ENCODE measurements around the gene TM2D3. TPM values are rescaled to one million over a fixed set of nuclear protein-coding genes. Genes with fewer than 3 reads are reported as not detected.
A peak's percentile ranks its signal among the peaks of the same experiment; 100 is the strongest.

The TM2D3 gene
- total RNA-seq, 1 experiment from 2014 or later = 23.1 TPM

DNA sequence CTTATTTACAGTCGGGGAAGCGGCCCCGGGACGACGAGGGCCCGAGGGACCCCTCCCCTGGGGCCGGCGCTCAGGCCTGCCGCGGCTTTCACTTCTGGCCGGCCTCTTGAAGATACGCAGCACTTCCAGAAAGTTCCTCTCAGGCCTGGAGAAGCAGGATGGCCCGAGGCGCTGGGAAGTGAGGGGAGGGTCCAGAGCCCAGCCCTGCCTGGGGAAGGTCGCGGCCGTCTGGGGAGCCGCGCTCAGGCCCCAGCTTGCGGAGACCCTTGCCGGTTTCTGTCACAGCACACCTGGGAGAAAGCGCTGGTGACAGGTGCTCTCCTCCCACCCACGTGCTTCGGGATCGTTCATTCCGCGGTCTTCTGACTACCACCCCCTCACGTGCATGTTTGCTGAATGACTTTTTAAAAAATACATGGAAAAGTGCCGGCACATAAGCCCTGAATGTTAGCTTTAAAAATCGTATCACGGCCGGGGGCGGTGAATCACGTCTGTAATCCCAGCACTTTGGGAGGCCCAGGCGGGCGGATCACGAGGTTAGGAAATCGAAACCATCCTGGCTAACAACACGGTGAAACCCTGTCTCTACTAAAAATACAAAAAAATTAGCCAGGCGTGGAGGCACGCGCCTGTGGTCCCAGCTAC is 727 bp upstream of the TM2D3 start:
- CTCF ChIA-PET = interaction anchor here (0.5 to 1.3 kb wide), 3 partner anchors 11 to 332 kb away, joined by 3 to 5 read pairs (median 4); no protein-coding TSS in a partner anchor

More for the DNA sequence above, 727 bp upstream of the TM2D3 start:
- Mint-ChIP-seq H3K27me3 (ENCODE audit: low read depth) (no peaks in the 10 kb centered on the region), H3K36me3 (peaks cover 9% of the 10 kb centered on the region), H3K27ac (no peak overlapping the region), H3K4me1 (peaks cover 11% of the 10 kb centered on the region), H3K4me3 (peak overlapping the region; percentile 91), H3K9me3 (no peaks in the 10 kb centered on the region)
- no peak for TF ChIP-seq MXD4 (CRISPR knock-in tag; IDR thresholded peaks at IDR 0.05; ENCODE audit: borderline replicate concordance)
- no peak for TF ChIP-seq ETV6 (CRISPR knock-in tag; IDR thresholded peaks at IDR 0.05)
- TF ChIP-seq, protein P1, sequence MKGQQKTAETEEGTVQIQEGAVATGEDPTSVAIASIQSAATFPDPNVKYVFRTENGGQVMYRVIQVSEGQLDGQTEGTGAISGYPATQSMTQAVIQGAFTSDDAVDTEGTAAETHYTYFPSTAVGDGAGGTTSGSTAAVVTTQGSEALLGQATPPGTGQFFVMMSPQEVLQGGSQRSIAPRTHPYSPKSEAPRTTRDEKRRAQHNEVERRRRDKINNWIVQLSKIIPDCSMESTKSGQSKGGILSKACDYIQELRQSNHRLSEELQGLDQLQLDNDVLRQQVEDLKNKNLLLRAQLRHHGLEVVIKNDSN (CRISPR knock-in tag; IDR thresholded peaks at IDR 0.05) = 0 out of 2 replicates have a peak, but pooled peaks have one; percentile 0
- TF ChIP-seq NFATC4 (CRISPR knock-in tag; IDR thresholded peaks at IDR 0.05) = no peak
- TF ChIP-seq NR1H2 (CRISPR knock-in tag; IDR thresholded peaks at IDR 0.05) = no peak
- TF ChIP-seq HMGA2 (CRISPR knock-in tag; IDR thresholded peaks at IDR 0.05) = no peak
- no peak for TF ChIP-seq EMX1 (CRISPR knock-in tag; IDR thresholded peaks at IDR 0.05)
- TF ChIP-seq, protein P2, sequence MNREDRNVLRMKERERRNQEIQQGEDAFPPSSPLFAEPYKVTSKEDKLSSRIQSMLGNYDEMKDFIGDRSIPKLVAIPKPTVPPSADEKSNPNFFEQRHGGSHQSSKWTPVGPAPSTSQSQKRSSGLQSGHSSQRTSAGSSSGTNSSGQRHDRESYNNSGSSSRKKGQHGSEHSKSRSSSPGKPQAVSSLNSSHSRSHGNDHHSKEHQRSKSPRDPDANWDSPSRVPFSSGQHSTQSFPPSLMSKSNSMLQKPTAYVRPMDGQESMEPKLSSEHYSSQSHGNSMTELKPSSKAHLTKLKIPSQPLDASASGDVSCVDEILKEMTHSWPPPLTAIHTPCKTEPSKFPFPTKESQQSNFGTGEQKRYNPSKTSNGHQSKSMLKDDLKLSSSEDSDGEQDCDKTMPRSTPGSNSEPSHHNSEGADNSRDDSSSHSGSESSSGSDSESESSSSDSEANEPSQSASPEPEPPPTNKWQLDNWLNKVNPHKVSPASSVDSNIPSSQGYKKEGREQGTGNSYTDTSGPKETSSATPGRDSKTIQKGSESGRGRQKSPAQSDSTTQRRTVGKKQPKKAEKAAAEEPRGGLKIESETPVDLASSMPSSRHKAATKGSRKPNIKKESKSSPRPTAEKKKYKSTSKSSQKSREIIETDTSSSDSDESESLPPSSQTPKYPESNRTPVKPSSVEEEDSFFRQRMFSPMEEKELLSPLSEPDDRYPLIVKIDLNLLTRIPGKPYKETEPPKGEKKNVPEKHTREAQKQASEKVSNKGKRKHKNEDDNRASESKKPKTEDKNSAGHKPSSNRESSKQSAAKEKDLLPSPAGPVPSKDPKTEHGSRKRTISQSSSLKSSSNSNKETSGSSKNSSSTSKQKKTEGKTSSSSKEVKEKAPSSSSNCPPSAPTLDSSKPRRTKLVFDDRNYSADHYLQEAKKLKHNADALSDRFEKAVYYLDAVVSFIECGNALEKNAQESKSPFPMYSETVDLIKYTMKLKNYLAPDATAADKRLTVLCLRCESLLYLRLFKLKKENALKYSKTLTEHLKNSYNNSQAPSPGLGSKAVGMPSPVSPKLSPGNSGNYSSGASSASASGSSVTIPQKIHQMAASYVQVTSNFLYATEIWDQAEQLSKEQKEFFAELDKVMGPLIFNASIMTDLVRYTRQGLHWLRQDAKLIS (CRISPR knock-in tag; IDR thresholded peaks at IDR 0.05; ENCODE audit: borderline replicate concordance) = no peak
- TF ChIP-seq, protein P3, sequence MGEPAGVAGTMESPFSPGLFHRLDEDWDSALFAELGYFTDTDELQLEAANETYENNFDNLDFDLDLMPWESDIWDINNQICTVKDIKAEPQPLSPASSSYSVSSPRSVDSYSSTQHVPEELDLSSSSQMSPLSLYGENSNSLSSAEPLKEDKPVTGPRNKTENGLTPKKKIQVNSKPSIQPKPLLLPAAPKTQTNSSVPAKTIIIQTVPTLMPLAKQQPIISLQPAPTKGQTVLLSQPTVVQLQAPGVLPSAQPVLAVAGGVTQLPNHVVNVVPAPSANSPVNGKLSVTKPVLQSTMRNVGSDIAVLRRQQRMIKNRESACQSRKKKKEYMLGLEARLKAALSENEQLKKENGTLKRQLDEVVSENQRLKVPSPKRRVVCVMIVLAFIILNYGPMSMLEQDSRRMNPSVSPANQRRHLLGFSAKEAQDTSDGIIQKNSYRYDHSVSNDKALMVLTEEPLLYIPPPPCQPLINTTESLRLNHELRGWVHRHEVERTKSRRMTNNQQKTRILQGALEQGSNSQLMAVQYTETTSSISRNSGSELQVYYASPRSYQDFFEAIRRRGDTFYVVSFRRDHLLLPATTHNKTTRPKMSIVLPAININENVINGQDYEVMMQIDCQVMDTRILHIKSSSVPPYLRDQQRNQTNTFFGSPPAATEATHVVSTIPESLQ (CRISPR knock-in tag; IDR thresholded peaks at IDR 0.05) = no peak
- no peak for TF ChIP-seq ZNF219 (CRISPR knock-in tag; IDR thresholded peaks at IDR 0.05; ENCODE audit: borderline replicate concordance)
- TF ChIP-seq, protein P4, sequence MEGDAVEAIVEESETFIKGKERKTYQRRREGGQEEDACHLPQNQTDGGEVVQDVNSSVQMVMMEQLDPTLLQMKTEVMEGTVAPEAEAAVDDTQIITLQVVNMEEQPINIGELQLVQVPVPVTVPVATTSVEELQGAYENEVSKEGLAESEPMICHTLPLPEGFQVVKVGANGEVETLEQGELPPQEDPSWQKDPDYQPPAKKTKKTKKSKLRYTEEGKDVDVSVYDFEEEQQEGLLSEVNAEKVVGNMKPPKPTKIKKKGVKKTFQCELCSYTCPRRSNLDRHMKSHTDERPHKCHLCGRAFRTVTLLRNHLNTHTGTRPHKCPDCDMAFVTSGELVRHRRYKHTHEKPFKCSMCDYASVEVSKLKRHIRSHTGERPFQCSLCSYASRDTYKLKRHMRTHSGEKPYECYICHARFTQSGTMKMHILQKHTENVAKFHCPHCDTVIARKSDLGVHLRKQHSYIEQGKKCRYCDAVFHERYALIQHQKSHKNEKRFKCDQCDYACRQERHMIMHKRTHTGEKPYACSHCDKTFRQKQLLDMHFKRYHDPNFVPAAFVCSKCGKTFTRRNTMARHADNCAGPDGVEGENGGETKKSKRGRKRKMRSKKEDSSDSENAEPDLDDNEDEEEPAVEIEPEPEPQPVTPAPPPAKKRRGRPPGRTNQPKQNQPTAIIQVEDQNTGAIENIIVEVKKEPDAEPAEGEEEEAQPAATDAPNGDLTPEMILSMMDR (IDR thresholded peaks at IDR 0.05) = no peak
- TF ChIP-seq, protein P5, sequence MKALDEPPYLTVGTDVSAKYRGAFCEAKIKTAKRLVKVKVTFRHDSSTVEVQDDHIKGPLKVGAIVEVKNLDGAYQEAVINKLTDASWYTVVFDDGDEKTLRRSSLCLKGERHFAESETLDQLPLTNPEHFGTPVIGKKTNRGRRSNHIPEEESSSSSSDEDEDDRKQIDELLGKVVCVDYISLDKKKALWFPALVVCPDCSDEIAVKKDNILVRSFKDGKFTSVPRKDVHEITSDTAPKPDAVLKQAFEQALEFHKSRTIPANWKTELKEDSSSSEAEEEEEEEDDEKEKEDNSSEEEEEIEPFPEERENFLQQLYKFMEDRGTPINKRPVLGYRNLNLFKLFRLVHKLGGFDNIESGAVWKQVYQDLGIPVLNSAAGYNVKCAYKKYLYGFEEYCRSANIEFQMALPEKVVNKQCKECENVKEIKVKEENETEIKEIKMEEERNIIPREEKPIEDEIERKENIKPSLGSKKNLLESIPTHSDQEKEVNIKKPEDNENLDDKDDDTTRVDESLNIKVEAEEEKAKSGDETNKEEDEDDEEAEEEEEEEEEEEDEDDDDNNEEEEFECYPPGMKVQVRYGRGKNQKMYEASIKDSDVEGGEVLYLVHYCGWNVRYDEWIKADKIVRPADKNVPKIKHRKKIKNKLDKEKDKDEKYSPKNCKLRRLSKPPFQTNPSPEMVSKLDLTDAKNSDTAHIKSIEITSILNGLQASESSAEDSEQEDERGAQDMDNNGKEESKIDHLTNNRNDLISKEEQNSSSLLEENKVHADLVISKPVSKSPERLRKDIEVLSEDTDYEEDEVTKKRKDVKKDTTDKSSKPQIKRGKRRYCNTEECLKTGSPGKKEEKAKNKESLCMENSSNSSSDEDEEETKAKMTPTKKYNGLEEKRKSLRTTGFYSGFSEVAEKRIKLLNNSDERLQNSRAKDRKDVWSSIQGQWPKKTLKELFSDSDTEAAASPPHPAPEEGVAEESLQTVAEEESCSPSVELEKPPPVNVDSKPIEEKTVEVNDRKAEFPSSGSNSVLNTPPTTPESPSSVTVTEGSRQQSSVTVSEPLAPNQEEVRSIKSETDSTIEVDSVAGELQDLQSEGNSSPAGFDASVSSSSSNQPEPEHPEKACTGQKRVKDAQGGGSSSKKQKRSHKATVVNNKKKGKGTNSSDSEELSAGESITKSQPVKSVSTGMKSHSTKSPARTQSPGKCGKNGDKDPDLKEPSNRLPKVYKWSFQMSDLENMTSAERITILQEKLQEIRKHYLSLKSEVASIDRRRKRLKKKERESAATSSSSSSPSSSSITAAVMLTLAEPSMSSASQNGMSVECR (CRISPR knock-in tag; IDR thresholded peaks at IDR 0.05; ENCODE audit: borderline replicate concordance) = peak; percentile 17; the same call in 1 of the 2 replicates
- TF ChIP-seq ZNF317 (CRISPR knock-in tag; IDR thresholded peaks at IDR 0.05; ENCODE audit: borderline replicate concordance, low read depth) = no peak
- TF ChIP-seq RORB (CRISPR knock-in tag; IDR thresholded peaks at IDR 0.05) = no peak
- TF ChIP-seq, protein P6, sequence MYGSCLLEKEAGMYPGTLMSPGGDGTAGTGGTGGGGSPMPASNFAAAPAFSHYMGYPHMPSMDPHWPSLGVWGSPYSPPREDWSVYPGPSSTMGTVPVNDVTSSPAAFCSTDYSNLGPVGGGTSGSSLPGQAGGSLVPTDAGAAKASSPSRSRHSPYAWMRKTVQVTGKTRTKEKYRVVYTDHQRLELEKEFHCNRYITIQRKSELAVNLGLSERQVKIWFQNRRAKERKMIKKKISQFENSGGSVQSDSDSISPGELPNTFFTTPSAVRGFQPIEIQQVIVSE (CRISPR knock-in tag; IDR thresholded peaks at IDR 0.05; ENCODE audit: borderline replicate concordance) = no peak
- TF ChIP-seq JUN (CRISPR knock-in tag; IDR thresholded peaks at IDR 0.05) = 0 out of 2 replicates have a peak, but pooled peaks have one; percentile 20
- TF ChIP-seq CBFB (CRISPR knock-in tag; IDR thresholded peaks at IDR 0.05; ENCODE audit: low read depth) = no peak
- no peak for TF ChIP-seq NFE2L1 (CRISPR knock-in tag; IDR thresholded peaks at IDR 0.05)
- ATAC-seq = peak; percentile 47
- POLR2A ChIA-PET = interaction anchor here (1.2 kb wide), 1 partner anchor 358 kb away, joined by 3 read pairs; the partner anchor contains the start of gene SNRPA1
- DNase-seq (ENCODE audit: low spot score) = peak; percentile 42

Measured in WTC11 (cell line).